Fibroblast of peridontal ligament (primary cell): ENCODE results near the gene OMD.

Source experiments
- DNase-seq: peaks from one replicate; pipeline ENCODE4 v3.0.0-alpha.2; 2010; ENCODE audit errors: extremely low read depth

Gene OMD

GRCh38 chr9:92369075-92369474, 55.2 kb downstream of the OMD start:
- DNase-seq, result no peak
